DND-41 (cell line): ENCODE measurements around the gene AGAP1.

Experiments
- ATAC-seq: fragments of 200-7000 bp; cut with Tn5 transposase; 3 replicates; pipeline ENCODE4 v1.9.1; 2021; ENCODE audit warnings: low read depth; ENCODE audit not compliant: insufficient read depth
- DNase-seq: peaks from one replicate; pipeline ENCODE4 v3.0.0-alpha.2; 2020
- H2AFZ ChIP-seq: 2 replicates; pipeline ENCODE4 v1.6.0; 2012; ENCODE audit warnings: low read depth, low read length
- H3K27ac ChIP-seq: 2 replicates; pipeline ENCODE4 v1.5.1; 2012; ENCODE audit warnings: low read length, inconsistent platforms
- H3K27me3 ChIP-seq: fragments of 200-600 bp; sonication (generic); 2 replicates; pipeline ENCODE4 v1.6.0; 2012; ENCODE audit warnings: low read length, mild to moderate bottlenecking, inconsistent platforms; ENCODE audit not compliant: insufficient read depth, poor library complexity
- H3K36me3 ChIP-seq: 2 replicates; pipeline ENCODE4 v1.5.1; 2012; ENCODE audit warnings: low read length, inconsistent platforms; ENCODE audit not compliant: insufficient read depth
- H3K4me1 ChIP-seq: 2 replicates; pipeline ENCODE4 v1.5.1; 2012; ENCODE audit warnings: mild to moderate bottlenecking, low read length; ENCODE audit not compliant: insufficient read depth
- H3K4me2 ChIP-seq: 2 replicates; pipeline ENCODE4 v1.6.0; 2012; ENCODE audit warnings: mild to moderate bottlenecking, moderate library complexity, low read length, inconsistent platforms; ENCODE audit not compliant: insufficient read depth
- H3K4me3 ChIP-seq, 2 experiments: fragments of 200-600 bp in 1 of 2; shearing (Covaris generic) in 1 of 2; 2 replicates each; pipeline ENCODE4 v1.5.1; 2012 to 2016; ENCODE audit warnings: inconsistent platforms in 2 of 2, low read length in 2 of 2, mild to moderate bottlenecking in 2 of 2, low read depth in 1 of 2, moderate library complexity in 1 of 2
- H3K79me2 ChIP-seq: 2 replicates; pipeline ENCODE4 v1.6.0; 2012; ENCODE audit warnings: low read length, inconsistent platforms; ENCODE audit not compliant: insufficient read depth
- H3K9ac ChIP-seq: 2 replicates; pipeline ENCODE4 v1.6.0; 2012; ENCODE audit warnings: low read depth, mild to moderate bottlenecking, inconsistent platforms, low read length, moderate library complexity
- H3K9me3 ChIP-seq: 2 replicates; pipeline ENCODE4 v1.5.1; 2012; ENCODE audit warnings: low read length, moderate library complexity, mild to moderate bottlenecking, inconsistent platforms; ENCODE audit not compliant: insufficient read depth, severe bottlenecking
- H4K20me1 ChIP-seq: 2 replicates; pipeline ENCODE4 v1.6.0; 2012; ENCODE audit warnings: low read length; ENCODE audit not compliant: insufficient read depth
- CTCF ChIP-seq: IDR thresholded peaks from 2 replicates; pipeline ENCODE4 v1.5.1; 2012; ENCODE audit warnings: borderline replicate concordance, low read length, moderate library complexity, mild to moderate bottlenecking; ENCODE audit not compliant: poor library complexity, severe bottlenecking; ENCODE audit errors: extremely low read depth
- EZH2 ChIP-seq: IDR thresholded peaks from 3 replicates; pipeline ENCODE4 v1.6.1; 2012; ENCODE audit warnings: borderline replicate concordance, low read depth, mild to moderate bottlenecking, moderate library complexity, low read length, inconsistent platforms; ENCODE audit not compliant: severe bottlenecking

AGAP1 gene

GRCh38 chr2:235925250-235925919 lies 431.5 kb downstream of the AGAP1 start:
- DNase-seq = no peak
- no peaks in the 10 kb centered on the region for H3K9me3 ChIP-seq
- H3K27me3 ChIP-seq = no peaks in the 10 kb centered on the region
- H3K36me3 ChIP-seq = no peaks in the 10 kb centered on the region
- H3K4me3 ChIP-seq = no peak overlapping the region
- H3K27ac ChIP-seq = no peak overlapping the region
- H3K4me2 ChIP-seq = no peak overlapping the region
- H3K4me1 ChIP-seq = no peaks in the 10 kb centered on the region
- H2AFZ ChIP-seq = no peak overlapping the region
- no peaks in the 10 kb centered on the region for H4K20me1 ChIP-seq
- ATAC-seq = no peak
- TF ChIP-seq CTCF (no peak), EZH2 (no peak)
- no peak overlapping the region for H3K9ac ChIP-seq
- no peaks in the 10 kb centered on the region for H3K79me2 ChIP-seq

- H3K9ac ChIP-seq = no peak overlapping the region
- no peaks in the 10 kb centered on the region for H3K4me1 ChIP-seq
- H3K27me3 ChIP-seq = no peaks in the 10 kb centered on the region
- no peaks in the 10 kb centered on the region for H3K36me3 ChIP-seq
- no peak overlapping the region for H3K4me2 ChIP-seq
- no peak overlapping the region for H3K27ac ChIP-seq
- no peak overlapping the region for H2AFZ ChIP-seq
- H4K20me1 ChIP-seq = no peaks in the 10 kb centered on the region
- H3K79me2 ChIP-seq = no peaks in the 10 kb centered on the region
- ATAC-seq = no peak
- no peaks in the 10 kb centered on the region for H3K9me3 ChIP-seq
- DNase-seq = no peak
- no peak overlapping the region for H3K4me3 ChIP-seq
- TF ChIP-seq CTCF (no peak), EZH2 (no peak)
These were observed 432.4 kb downstream of the AGAP1 start for GRCh38 chr2:235926229-235926628.

GRCh38 chr2:235928751-235929370 lies 435.0 kb downstream of the AGAP1 start:
- no peak overlapping the region for H3K9ac ChIP-seq
- no peaks in the 10 kb centered on the region for H3K79me2 ChIP-seq
- H3K4me1 ChIP-seq = no peaks in the 10 kb centered on the region
- H3K27ac ChIP-seq = no peak overlapping the region
- no peak overlapping the region for H3K4me2 ChIP-seq
- no peak overlapping the region for H2AFZ ChIP-seq
- no peak for TF ChIP-seq CTCF
- TF ChIP-seq EZH2 = no peak
- no peaks in the 10 kb centered on the region for H3K9me3 ChIP-seq
- H3K27me3 ChIP-seq = no peaks in the 10 kb centered on the region
- ATAC-seq (no peak), DNase-seq (no peak)
- no peaks in the 10 kb centered on the region for H4K20me1 ChIP-seq
- H3K4me3 ChIP-seq = no peak overlapping the region
- H3K36me3 ChIP-seq = no peaks in the 10 kb centered on the region
